Panc1 (cell line): ENCODE measurements around the gene PREB.

Experiments
- CTCF ChIP-seq: fragments of 450-650 bp; IDR thresholded peaks from 2 replicates; pipeline ENCODE4 v1.5.1; 2017; ENCODE audit warnings: mild to moderate bottlenecking
- POLR2AphosphoS5 ChIP-seq: IDR thresholded peaks from 2 replicates; pipeline ENCODE4 v1.6.1; 2012; ENCODE audit warnings: mild to moderate bottlenecking, low read depth, low read length, moderate library complexity
- TF ChIP-seq, protein P1 (sequence below), 2 experiments: IDR thresholded peaks; 2 replicates each; pipeline ENCODE4 v1.6.1; 2011 to 2012; ENCODE audit warnings: low read depth in 2 of 2, control low read depth in 1 of 2, low read length in 1 of 2, mild to moderate bottlenecking in 1 of 2, moderate library complexity in 1 of 2; ENCODE audit not compliant: insufficient read depth in 1 of 2

DNA sequence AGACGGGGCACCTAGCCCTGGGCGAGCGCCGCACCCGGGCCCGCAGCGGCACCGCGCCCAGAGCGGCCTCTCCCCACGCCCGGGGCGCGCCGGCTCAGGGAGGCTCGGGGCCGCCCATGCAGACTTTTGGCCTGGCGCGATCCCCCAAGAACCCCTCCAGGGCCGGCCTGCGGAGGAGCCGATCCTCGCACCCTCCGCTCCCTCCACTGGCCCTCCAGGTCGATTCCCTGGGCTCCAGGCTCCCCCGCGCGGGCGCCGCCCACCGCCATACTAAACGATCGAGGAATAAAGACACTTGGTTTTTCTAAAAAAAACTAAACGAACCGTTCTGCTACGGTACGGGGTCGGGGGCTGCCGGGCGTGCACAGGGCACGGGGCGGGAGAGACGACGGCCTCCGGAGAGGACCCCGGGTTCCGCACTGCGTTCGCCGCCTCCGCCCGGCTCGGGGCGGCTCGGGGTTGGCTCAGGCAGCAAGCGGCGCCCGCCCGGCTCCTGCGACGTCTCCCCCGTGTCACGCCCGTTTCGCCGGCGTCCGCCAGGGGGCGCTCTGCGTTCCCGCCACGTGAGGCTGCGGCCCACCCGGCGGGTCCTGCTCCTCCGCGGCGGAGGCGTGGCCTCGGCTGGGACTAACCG is 48.2 kb downstream of the PREB start:
- TF ChIP-seq CTCF (peak; percentile 97), POLR2AphosphoS5 (no peak; the same call in 1 of the 2 replicates)
- TF ChIP-seq, protein P1, sequence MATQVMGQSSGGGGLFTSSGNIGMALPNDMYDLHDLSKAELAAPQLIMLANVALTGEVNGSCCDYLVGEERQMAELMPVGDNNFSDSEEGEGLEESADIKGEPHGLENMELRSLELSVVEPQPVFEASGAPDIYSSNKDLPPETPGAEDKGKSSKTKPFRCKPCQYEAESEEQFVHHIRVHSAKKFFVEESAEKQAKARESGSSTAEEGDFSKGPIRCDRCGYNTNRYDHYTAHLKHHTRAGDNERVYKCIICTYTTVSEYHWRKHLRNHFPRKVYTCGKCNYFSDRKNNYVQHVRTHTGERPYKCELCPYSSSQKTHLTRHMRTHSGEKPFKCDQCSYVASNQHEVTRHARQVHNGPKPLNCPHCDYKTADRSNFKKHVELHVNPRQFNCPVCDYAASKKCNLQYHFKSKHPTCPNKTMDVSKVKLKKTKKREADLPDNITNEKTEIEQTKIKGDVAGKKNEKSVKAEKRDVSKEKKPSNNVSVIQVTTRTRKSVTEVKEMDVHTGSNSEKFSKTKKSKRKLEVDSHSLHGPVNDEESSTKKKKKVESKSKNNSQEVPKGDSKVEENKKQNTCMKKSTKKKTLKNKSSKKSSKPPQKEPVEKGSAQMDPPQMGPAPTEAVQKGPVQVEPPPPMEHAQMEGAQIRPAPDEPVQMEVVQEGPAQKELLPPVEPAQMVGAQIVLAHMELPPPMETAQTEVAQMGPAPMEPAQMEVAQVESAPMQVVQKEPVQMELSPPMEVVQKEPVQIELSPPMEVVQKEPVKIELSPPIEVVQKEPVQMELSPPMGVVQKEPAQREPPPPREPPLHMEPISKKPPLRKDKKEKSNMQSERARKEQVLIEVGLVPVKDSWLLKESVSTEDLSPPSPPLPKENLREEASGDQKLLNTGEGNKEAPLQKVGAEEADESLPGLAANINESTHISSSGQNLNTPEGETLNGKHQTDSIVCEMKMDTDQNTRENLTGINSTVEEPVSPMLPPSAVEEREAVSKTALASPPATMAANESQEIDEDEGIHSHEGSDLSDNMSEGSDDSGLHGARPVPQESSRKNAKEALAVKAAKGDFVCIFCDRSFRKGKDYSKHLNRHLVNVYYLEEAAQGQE (IDR thresholded peaks at IDR 0.05; ENCODE audit: insufficient read depth in 1 of 2, low read depth in 2 of 2, low read length in 1 of 2) = 0 out of 4 replicates have a peak, but pooled peaks of 1 of the 2 experiments have one; percentile 21
